Endometrial microvascular endothelial cells (primary cell): Measurements from ENCODE around the gene MAGEF1. TPM values are rescaled to one million over a fixed set of nuclear protein-coding genes. Genes with fewer than 3 reads are reported as not detected.

Source experiments
- in situ Hi-C: cut with HindIII; loops from 2 replicates; pipeline ENCODE4 v1.10.0; 2017; ENCODE audit warnings: low sequenced_read_pairs, low pct_unique_long_range_greater_than_20kb; ENCODE audit errors: inconsistent ontology term
- total RNA-seq: library from RNA; depleted of rRNA; stranded (reverse); fragments of >200 nt; gene quantifications from one replicate; pipeline ENCODE4 v1.2.3, GENCODE V29; 2015; ENCODE audit errors: inconsistent ontology term

The MAGEF1 gene
- total RNA-seq, 1 donor from 2014 or later = 13.3 TPM

- in situ Hi-C loops = no loop called here
Observed at GRCh38 chr3:184745526-184745925, 33.7 kb upstream of the MAGEF1 start.

- in situ Hi-C loops = no loop called here
Observed at GRCh38 chr3:184743248-184743647, 31.4 kb upstream of the MAGEF1 start.

- in situ Hi-C loops = no loop called here
Observed at GRCh38 chr3:184742676-184743135, 30.8 kb upstream of the MAGEF1 start.

- in situ Hi-C loops = no loop called here
Observed at GRCh38 chr3:184741798-184742675, 30.2 kb upstream of the MAGEF1 start.

- in situ Hi-C loops = no loop called here
Observed at GRCh38 chr3:184741259-184741556, 29.3 kb upstream of the MAGEF1 start.

GRCh38 chr3:184740509-184741258 is 28.8 kb upstream of the MAGEF1 start:
- in situ Hi-C loops = no loop called here

GRCh38 chr3:184739594-184740505 is 28.0 kb upstream of the MAGEF1 start:
- in situ Hi-C loops = no loop called here

- in situ Hi-C loops = no loop called here
Observed at GRCh38 chr3:184738982-184739381, 27.1 kb upstream of the MAGEF1 start.

- in situ Hi-C loops = no loop called here
Observed at GRCh38 chr3:184738506-184738890, 26.6 kb upstream of the MAGEF1 start.

GRCh38 chr3:184737641-184738505 is 26.0 kb upstream of the MAGEF1 start:
- in situ Hi-C loops = no loop called here

- in situ Hi-C loops = no loop called here
Observed at GRCh38 chr3:184737063-184737462, 25.2 kb upstream of the MAGEF1 start.

GRCh38 chr3:184734903-184735701 is 23.2 kb upstream of the MAGEF1 start:
- in situ Hi-C loops = no loop called here

GRCh38 chr3:184733971-184734608 is 22.2 kb upstream of the MAGEF1 start:
- in situ Hi-C loops = no loop called here

- in situ Hi-C loops = no loop called here
Observed at GRCh38 chr3:184733181-184733580, 21.3 kb upstream of the MAGEF1 start.

- in situ Hi-C loops = no loop called here
Observed at GRCh38 chr3:184731786-184732537, 20.1 kb upstream of the MAGEF1 start.

- in situ Hi-C loops = no loop called here
Observed at GRCh38 chr3:184730924-184731323, 19.1 kb upstream of the MAGEF1 start.
